Activated T-cell treated with anti-CD3 and anti-CD28 coated beads for 24 hours (primary cell): Measurements from ENCODE around the gene APBB1.

ENCODE experiments used
- DNase-seq: peaks from one replicate; pipeline ENCODE4 v3.0.0-alpha.2; 2020; ENCODE audit warnings: low read depth

Gene APBB1

DNA sequence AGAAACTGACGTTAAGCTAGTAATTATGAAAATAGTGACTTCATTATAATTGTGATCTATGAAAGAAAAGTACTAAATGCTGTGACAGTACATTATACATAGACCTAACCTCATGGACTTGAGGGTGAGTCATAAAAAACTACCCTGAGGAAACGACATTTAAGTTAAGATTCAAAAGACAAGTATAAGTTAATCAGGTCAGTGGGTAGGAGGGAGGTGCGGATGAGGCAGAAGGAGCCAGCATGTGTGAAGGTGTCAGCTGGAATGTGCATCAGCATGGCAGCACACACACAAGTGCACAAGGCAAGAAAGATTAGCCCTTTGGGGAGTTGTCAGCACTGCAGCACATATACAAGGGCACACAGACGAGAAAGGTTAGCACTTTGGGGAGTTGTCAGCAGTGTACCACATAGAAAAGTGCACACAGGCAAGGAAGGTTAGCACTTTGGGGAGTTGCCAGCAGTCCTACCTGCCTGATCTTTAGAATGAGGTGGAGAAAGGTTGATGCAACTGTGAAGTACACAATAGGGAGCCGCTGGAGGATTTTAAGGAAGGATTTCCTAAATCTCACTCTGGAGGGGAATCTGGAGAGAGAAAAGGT is 67.0 kb downstream of the APBB1 start:
- no peak for DNase-seq

DNA sequence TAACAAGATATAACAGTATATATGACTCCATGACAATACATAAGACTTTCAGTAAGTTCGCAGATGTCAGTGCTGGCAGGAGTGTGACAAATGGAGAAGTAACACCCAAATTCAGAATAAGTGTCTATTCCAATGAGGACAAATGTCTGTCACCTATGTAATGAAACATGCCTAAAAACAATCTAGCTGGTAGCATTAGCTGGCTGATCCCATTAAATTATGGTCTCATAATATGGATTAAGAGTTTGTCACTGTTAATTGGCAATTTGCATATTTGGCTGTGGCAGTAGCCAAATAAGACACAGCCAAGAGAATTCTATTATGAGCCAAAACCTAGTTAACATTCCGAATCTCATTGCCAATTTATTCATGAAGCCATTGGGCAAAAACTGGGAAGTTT is 68.4 kb downstream of the APBB1 start:
- no peak for DNase-seq

- DNase-seq: no peak
Observed at GRCh38 chr11:6350043-6350442, 68.9 kb downstream of the APBB1 start.

DNA sequence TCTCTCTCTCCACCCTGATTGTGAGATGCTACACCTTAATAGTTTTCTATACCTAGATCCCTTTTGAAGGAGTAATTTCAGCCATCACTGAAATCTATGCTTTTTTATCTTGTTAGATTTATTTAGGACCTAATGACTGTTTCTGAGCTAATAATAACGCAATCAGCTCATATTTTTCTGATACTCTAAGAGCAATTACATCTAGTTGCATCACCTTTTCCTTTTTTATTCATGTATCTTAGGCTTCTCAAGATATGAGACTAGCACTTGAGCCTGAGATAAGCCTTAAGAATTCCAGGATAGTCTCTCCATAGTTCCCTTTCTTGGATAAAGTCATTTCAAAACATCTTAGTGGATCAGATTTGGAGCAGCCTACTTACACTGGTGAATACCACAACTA is 73.5 kb downstream of the APBB1 start:
- no peak for DNase-seq
